ENCODE measurements around the gene FOXO1.
A peak's percentile ranks its signal among the peaks of the same experiment; 100 is the strongest.

The FOXO1 gene

GRCh38 chr13:40682449-40683240 is 16.2 kb upstream of the FOXO1 start:
- H4K20me1 ChIP-seq (ENCODE audit: low read depth, low read length) = no peaks in the 10 kb centered on the region
- H3K4me3 ChIP-seq (ENCODE audit: insufficient read depth, low read length, poor library complexity, severe bottlenecking) = peak overlapping the region; percentile 6
- H3K4me2 ChIP-seq (ENCODE audit: low read depth, low read length, poor library complexity, severe bottlenecking) = peak overlapping the region; percentile 51
- H3K36me3 ChIP-seq (ENCODE audit: low read length) = no peaks in the 10 kb centered on the region
- H3K79me2 ChIP-seq (ENCODE audit: insufficient read depth, low read length) = no peaks in the 10 kb centered on the region
- no peaks in the 10 kb centered on the region for H3K27me3 ChIP-seq (ENCODE audit: low read length)
- peaks cover 43% of the 10 kb centered on the region for H3F3A ChIP-seq (ENCODE audit: insufficient read depth)
- peak overlapping the region; percentile 73 for H3K27ac ChIP-seq (ENCODE audit: low read depth, low read length)
- H3K9ac ChIP-seq (ENCODE audit: low read length) = peak overlapping the region; percentile 37
- TF ChIP-seq CTCF (IDR thresholded peaks at IDR 0.05; ENCODE audit: insufficient read depth, low read length, poor library complexity, severe bottlenecking) (peak; percentile 44), EZH2phosphoT487 (conservative IDR thresholded peaks at IDR 0.05; ENCODE audit: low read length) (no peak)
- H3K9me3 ChIP-seq (ENCODE audit: insufficient read depth, low read length) = no peaks in the 10 kb centered on the region
- no peaks in the 10 kb centered on the region for H3K9me2 ChIP-seq (replicated peaks; ENCODE audit: insufficient read depth, low read length)
- H2AFZ ChIP-seq (ENCODE audit: low read depth, low read length, severe bottlenecking) = peak overlapping the region; percentile 79

GRCh38 chr13:40681341-40682146 is 15.1 kb upstream of the FOXO1 start:
- Histone ChIP-seq H3K27me3 (ENCODE audit: low read length) (no peaks in the 10 kb centered on the region), H3K9me3 (ENCODE audit: insufficient read depth, low read length) (no peaks in the 10 kb centered on the region), H3K9me2 (replicated peaks; ENCODE audit: insufficient read depth, low read length) (no peaks in the 10 kb centered on the region), H4K20me1 (ENCODE audit: low read depth, low read length) (no peaks in the 10 kb centered on the region), H3F3A (ENCODE audit: insufficient read depth) (peaks cover 35% of the 10 kb centered on the region), H3K4me2 (ENCODE audit: low read depth, low read length, poor library complexity, severe bottlenecking) (peak overlapping the region; percentile 51), H3K36me3 (ENCODE audit: low read length) (no peaks in the 10 kb centered on the region), H3K27ac (ENCODE audit: low read depth, low read length) (peak overlapping the region; percentile 73), H3K9ac (ENCODE audit: low read length) (peak overlapping the region; percentile 37), H3K4me3 (ENCODE audit: insufficient read depth, low read length, poor library complexity, severe bottlenecking) (peak overlapping the region; percentile 9), H2AFZ (ENCODE audit: low read depth, low read length, severe bottlenecking) (peak overlapping the region; percentile 17), H3K79me2 (ENCODE audit: insufficient read depth, low read length) (no peaks in the 10 kb centered on the region)
- no peak for TF ChIP-seq EZH2phosphoT487 (conservative IDR thresholded peaks at IDR 0.05; ENCODE audit: low read length)

- TF ChIP-seq CTCF (IDR thresholded peaks at IDR 0.05; ENCODE audit: insufficient read depth, low read length, poor library complexity, severe bottlenecking) (no peak), EZH2phosphoT487 (conservative IDR thresholded peaks at IDR 0.05; ENCODE audit: low read length) (no peak)
- Histone ChIP-seq H4K20me1 (ENCODE audit: low read depth, low read length) (no peaks in the 10 kb centered on the region), H3K9me3 (ENCODE audit: insufficient read depth, low read length) (no peaks in the 10 kb centered on the region), H3K9ac (ENCODE audit: low read length) (peak overlapping the region; percentile 37), H3K9me2 (replicated peaks; ENCODE audit: insufficient read depth, low read length) (no peaks in the 10 kb centered on the region), H3K4me2 (ENCODE audit: low read depth, low read length, poor library complexity, severe bottlenecking) (peak overlapping the region; percentile 51), H3F3A (ENCODE audit: insufficient read depth) (peaks cover 27% of the 10 kb centered on the region), H3K79me2 (ENCODE audit: insufficient read depth, low read length) (no peaks in the 10 kb centered on the region), H3K4me3 (ENCODE audit: insufficient read depth, low read length, poor library complexity, severe bottlenecking) (no peak overlapping the region), H3K27me3 (ENCODE audit: low read length) (no peaks in the 10 kb centered on the region), H3K27ac (ENCODE audit: low read depth, low read length) (peak overlapping the region; percentile 73), H2AFZ (ENCODE audit: low read depth, low read length, severe bottlenecking) (peak overlapping the region; percentile 17), H3K36me3 (ENCODE audit: low read length) (no peaks in the 10 kb centered on the region)
These were observed 14.3 kb upstream of the FOXO1 start for GRCh38 chr13:40680659-40681323.

Measured in SU-DHL-6 (cell line).